Hepatocyte (in vitro differentiated cells): ENCODE measurements around the gene TNFAIP6. TPM values are rescaled to one million over a fixed set of nuclear protein-coding genes. Genes with fewer than 3 reads are reported as not detected.

Source experiments
- DNase-seq: peaks from one replicate; pipeline ENCODE4 v3.0.0-alpha.2; 2016; ENCODE audit warnings: low spot score
- H2AFZ ChIP-seq: fragments of 200-600 bp; sonication (generic); 2 replicates; pipeline ENCODE4 v1.6.0; 2016; ENCODE audit warnings: antibody characterized with exemption, mild to moderate bottlenecking
- H3K27ac ChIP-seq: fragments of 200-600 bp; sonication (generic); 2 replicates; pipeline ENCODE4 v1.5.1; 2016; ENCODE audit warnings: mild to moderate bottlenecking
- H3K27me3 ChIP-seq: fragments of 200-600 bp; sonication (generic); 2 replicates; pipeline ENCODE4 v1.6.1; 2016
- H3K36me3 ChIP-seq: fragments of 200-600 bp; sonication (generic); replicated peaks from 2 replicates; pipeline ENCODE4 v1.5.1; 2016; ENCODE audit warnings: low read depth; ENCODE audit not compliant: insufficient read depth
- H3K4me1 ChIP-seq: fragments of 200-600 bp; sonication (generic); 2 replicates; pipeline ENCODE4 v1.5.1; 2016; ENCODE audit warnings: mild to moderate bottlenecking, moderate library complexity; ENCODE audit not compliant: insufficient read depth
- H3K4me2 ChIP-seq: fragments of 200-600 bp; sonication (generic); 2 replicates; pipeline ENCODE4 v1.6.0; 2016
- H3K4me3 ChIP-seq: fragments of 200-600 bp; sonication (generic); 2 replicates; pipeline ENCODE4 v1.5.1; 2016; ENCODE audit warnings: mild to moderate bottlenecking
- H3K79me2 ChIP-seq: fragments of 200-600 bp; sonication (generic); 2 replicates; pipeline ENCODE4 v1.6.0; 2017; ENCODE audit warnings: mild to moderate bottlenecking
- H3K9me2 ChIP-seq: fragments of 200-600 bp; sonication (generic); replicated peaks from 2 replicates; pipeline ENCODE4 v1.6.0; 2017; ENCODE audit warnings: mild to moderate bottlenecking; ENCODE audit not compliant: insufficient read depth
- H3K9me3 ChIP-seq: fragments of 200-600 bp; sonication (generic); 2 replicates; pipeline ENCODE4 v1.5.1; 2016; ENCODE audit warnings: low read depth, mild to moderate bottlenecking
- H4K20me1 ChIP-seq: fragments of 200-600 bp; sonication (generic); 2 replicates; pipeline ENCODE4 v1.6.0; 2016; ENCODE audit warnings: mild to moderate bottlenecking; ENCODE audit not compliant: insufficient read depth, poor library complexity, severe bottlenecking
- EZH2 ChIP-seq: fragments of 200-600 bp; sonication (generic); IDR thresholded peaks from 2 replicates; pipeline ENCODE4 v1.6.1; 2016; ENCODE audit warnings: antibody characterized with exemption, mild to moderate bottlenecking, borderline replicate concordance
- EZH2phosphoT487 ChIP-seq: fragments of 200-600 bp; sonication (generic); IDR thresholded peaks from one replicate; pipeline ENCODE4 v1.6.1; 2018; ENCODE audit warnings: antibody characterized with exemption, mild to moderate bottlenecking, low read depth, moderate library complexity; ENCODE audit not compliant: unreplicated experiment, severe bottlenecking
- WGBS: methylation state at CpG from one replicate; pipeline ENCODE4 v1.1.6; 2016; ENCODE audit warnings: low lambda C conversion rate; ENCODE audit errors: missing lambda C conversion rate; 5-methylcytosine and 5-hydroxymethylcytosine counted together
- polyA plus RNA-seq: library from polyadenylated mRNA; unstranded; fragments of >200 nt; fragmentation: Nextera tagmentation; extraction: Ambion mirVana; gene quantifications from 2 replicates; pipeline ENCODE4 v1.2.1, GENCODE V29; 2016
- total RNA-seq: library from RNA; depleted of rRNA; stranded (reverse); fragments of >200 nt; gene quantifications from 2 replicates; pipeline ENCODE4 v1.2.3, GENCODE V29; 2014
- TF ChIP-seq, protein P1 (sequence below): fragments of 200-600 bp; sonication (generic); IDR thresholded peaks from 2 replicates; pipeline ENCODE4 v1.5.1; 2016; ENCODE audit warnings: antibody characterized with exemption, mild to moderate bottlenecking; ENCODE audit not compliant: poor library complexity

The TNFAIP6 gene
- total and polyA plus RNA-seq, 2 experiments from 2014 or later: 10.5 to 13.0 TPM

- no peaks in the 10 kb centered on the region for H3K27me3 ChIP-seq
- TF ChIP-seq EZH2phosphoT487 (no peak), EZH2 (no peak)
- TF ChIP-seq, protein P1, sequence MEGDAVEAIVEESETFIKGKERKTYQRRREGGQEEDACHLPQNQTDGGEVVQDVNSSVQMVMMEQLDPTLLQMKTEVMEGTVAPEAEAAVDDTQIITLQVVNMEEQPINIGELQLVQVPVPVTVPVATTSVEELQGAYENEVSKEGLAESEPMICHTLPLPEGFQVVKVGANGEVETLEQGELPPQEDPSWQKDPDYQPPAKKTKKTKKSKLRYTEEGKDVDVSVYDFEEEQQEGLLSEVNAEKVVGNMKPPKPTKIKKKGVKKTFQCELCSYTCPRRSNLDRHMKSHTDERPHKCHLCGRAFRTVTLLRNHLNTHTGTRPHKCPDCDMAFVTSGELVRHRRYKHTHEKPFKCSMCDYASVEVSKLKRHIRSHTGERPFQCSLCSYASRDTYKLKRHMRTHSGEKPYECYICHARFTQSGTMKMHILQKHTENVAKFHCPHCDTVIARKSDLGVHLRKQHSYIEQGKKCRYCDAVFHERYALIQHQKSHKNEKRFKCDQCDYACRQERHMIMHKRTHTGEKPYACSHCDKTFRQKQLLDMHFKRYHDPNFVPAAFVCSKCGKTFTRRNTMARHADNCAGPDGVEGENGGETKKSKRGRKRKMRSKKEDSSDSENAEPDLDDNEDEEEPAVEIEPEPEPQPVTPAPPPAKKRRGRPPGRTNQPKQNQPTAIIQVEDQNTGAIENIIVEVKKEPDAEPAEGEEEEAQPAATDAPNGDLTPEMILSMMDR: no peak
- no peaks in the 10 kb centered on the region for H3K36me3 ChIP-seq
- no peaks in the 10 kb centered on the region for H3K4me1 ChIP-seq
- no peak overlapping the region for H2AFZ ChIP-seq
- H3K9me3 ChIP-seq: no peaks in the 10 kb centered on the region
- no peaks in the 10 kb centered on the region for H3K79me2 ChIP-seq
- H3K27ac ChIP-seq: no peak overlapping the region
- no peak for DNase-seq
- WGBS: 95% methylated on average over 4 of the region's 4 CpGs
- no peaks in the 10 kb centered on the region for H3K9me2 ChIP-seq
- H4K20me1 ChIP-seq: no peaks in the 10 kb centered on the region
- no peak overlapping the region for H3K4me2 ChIP-seq
- H3K4me3 ChIP-seq: no peak overlapping the region
Measured at GRCh38 chr2:151359768-151360461, 2.5 kb downstream of the TNFAIP6 start.

DNA sequence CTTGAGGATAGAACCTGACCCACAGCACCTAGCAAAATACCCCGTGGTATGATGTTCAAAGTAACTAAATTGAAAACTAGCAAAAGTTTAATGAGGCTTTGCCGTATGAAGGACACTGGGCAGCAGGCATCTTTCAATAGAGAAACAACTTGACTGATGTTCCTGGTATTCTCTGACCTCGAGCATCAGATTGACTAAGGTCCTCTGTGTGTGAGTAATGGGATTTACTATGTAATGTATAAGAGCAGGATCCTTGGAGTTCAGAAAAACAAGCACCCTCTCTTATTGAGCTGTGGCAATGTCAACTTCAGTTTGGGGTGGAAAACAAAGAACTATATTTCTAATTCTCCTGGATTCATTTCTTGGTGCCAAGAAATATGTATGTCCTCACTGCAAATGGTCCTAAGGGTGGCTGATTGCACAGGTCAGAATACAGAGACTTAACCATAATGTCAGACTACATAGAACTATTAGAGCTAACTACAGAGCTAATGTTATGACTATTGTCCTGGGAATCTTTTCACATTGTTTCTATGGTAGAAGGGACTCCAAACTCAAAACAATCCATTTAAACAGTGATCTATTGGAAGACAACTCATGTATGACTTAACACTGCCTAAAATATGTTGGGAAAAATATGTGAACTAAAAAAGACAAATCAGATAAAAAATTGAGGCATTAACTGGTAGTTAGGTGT is 4.4 kb downstream of the TNFAIP6 start:
- H3K79me2 ChIP-seq: no peaks in the 10 kb centered on the region
- 85% methylated on average over 3 of the region's 3 CpGs for WGBS
- H3K9me3 ChIP-seq: no peaks in the 10 kb centered on the region
- H3K4me2 ChIP-seq: no peak overlapping the region
- no peaks in the 10 kb centered on the region for H3K27me3 ChIP-seq
- no peak overlapping the region for H2AFZ ChIP-seq
- H3K27ac ChIP-seq: no peak overlapping the region
- H3K4me1 ChIP-seq: no peaks in the 10 kb centered on the region
- no peaks in the 10 kb centered on the region for H3K9me2 ChIP-seq
- no peak for TF ChIP-seq EZH2phosphoT487
- TF ChIP-seq, protein P1: no peak
- TF ChIP-seq EZH2: no peak
- H3K36me3 ChIP-seq: no peaks in the 10 kb centered on the region
- no peak for DNase-seq
- no peak overlapping the region for H3K4me3 ChIP-seq
- no peaks in the 10 kb centered on the region for H4K20me1 ChIP-seq

GRCh38 chr2:151363709-151364108 is 6.3 kb downstream of the TNFAIP6 start:
- Histone ChIP-seq H3K9me2 (no peaks in the 10 kb centered on the region), H3K9me3 (no peaks in the 10 kb centered on the region), H3K4me1 (no peaks in the 10 kb centered on the region), H3K79me2 (no peaks in the 10 kb centered on the region), H3K4me2 (no peak overlapping the region), H3K4me3 (no peak overlapping the region), H3K27ac (no peak overlapping the region), H4K20me1 (no peaks in the 10 kb centered on the region), H2AFZ (no peak overlapping the region), H3K27me3 (no peaks in the 10 kb centered on the region), H3K36me3 (no peaks in the 10 kb centered on the region)
- no peak for TF ChIP-seq EZH2
- TF ChIP-seq EZH2phosphoT487: no peak
- TF ChIP-seq, protein P1: no peak
- 83% methylated on average over 8 of the region's 8 CpGs for WGBS
- DNase-seq: no peak
